ENCODE data around the gene HCK.

GRCh38 chr20:32116079-32116521 is 64.1 kb downstream of the HCK start:
- TF ChIP-seq CTCF (IDR thresholded peaks at IDR 0.05 in 2 of 3, conservative IDR thresholded peaks at IDR 0.05 in 1 of 3; ENCODE audit: borderline replicate concordance in 1 of 3, insufficient read depth in 1 of 3, low read depth in 2 of 3, low read length in 2 of 3) (no peak), POLR2A (IDR thresholded peaks at IDR 0.05; ENCODE audit: borderline replicate concordance, extremely low read depth, insufficient read depth, insufficient read length) (no peak), MAX (IDR thresholded peaks at IDR 0.05) (no peak), RAD21 (IDR thresholded peaks at IDR 0.05; ENCODE audit: low read depth) (no peak), ATF3 (IDR thresholded peaks at IDR 0.05) (no peak), ZNF274 (IDR thresholded peaks at IDR 0.05; ENCODE audit: low read depth, low read length) (no peak), CEBPB (IDR thresholded peaks at IDR 0.05; ENCODE audit: low read depth) (no peak), CBX3 (IDR thresholded peaks at IDR 0.05; ENCODE audit: low read depth) (no peak), REST (IDR thresholded peaks at IDR 0.05; ENCODE audit: low read depth) (no peak), SIN3A (IDR thresholded peaks at IDR 0.05; ENCODE audit: low read depth) (no peak)
